SIG-M5 (cell line): ENCODE results near the gene IDUA.
"Not testable (repeated sequence)": the region's sequence is repeated elsewhere in the genome, so short reads cannot be mapped to it uniquely, and the experiment has no call there.

ENCODE experiments used
- DNase-seq: peaks from one replicate; lab custom pipeline; 2025; lab: John Stamatoyannopoulos, UW

IDUA gene

GRCh38 chr4:1046581-1047011 lies 59.8 kb downstream of the IDUA start:
- DNase-seq: not testable (repeated sequence)

GRCh38 chr4:1047106-1047975 lies 60.5 kb downstream of the IDUA start:
- no peak for DNase-seq

DNA sequence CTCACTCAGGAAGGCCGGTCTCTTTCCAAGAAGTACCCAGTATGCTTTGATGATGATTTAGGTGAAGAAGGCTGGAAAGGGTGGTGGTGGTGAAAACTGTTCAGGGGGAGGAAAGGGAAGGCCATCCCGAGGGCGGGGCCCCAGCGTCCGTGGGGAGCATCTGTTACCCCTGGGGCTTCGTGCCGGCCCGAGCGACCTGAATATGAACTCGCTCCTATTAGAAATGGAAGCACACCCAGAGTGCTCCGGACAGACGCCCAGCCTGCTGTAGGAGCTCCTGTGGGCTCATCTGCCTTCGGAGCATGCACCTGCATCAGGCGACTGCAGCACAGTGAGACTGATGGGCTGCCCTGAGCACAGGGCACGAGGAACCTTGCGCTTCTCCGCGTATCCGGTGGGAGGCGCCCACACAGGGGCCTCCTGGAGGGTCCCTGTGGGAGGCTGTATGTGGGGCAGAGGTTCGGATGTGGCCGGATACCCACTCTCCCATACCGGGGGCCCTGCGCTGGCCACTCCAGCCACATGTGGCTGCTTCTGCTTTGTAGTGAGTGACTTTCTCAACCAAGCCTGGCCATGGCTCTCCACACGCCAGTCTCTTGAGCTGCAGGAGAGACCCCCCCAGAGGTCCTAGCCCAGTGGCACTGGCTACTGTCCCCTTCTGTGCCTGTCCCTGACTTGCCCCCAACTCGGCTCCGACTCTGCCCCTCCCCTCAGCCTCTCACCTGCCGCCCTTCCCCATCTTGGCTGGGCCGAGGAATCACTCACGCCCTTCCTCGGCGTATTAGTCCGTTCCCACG lies 61.3 kb downstream of the IDUA start:
- no peak for DNase-seq

DNA sequence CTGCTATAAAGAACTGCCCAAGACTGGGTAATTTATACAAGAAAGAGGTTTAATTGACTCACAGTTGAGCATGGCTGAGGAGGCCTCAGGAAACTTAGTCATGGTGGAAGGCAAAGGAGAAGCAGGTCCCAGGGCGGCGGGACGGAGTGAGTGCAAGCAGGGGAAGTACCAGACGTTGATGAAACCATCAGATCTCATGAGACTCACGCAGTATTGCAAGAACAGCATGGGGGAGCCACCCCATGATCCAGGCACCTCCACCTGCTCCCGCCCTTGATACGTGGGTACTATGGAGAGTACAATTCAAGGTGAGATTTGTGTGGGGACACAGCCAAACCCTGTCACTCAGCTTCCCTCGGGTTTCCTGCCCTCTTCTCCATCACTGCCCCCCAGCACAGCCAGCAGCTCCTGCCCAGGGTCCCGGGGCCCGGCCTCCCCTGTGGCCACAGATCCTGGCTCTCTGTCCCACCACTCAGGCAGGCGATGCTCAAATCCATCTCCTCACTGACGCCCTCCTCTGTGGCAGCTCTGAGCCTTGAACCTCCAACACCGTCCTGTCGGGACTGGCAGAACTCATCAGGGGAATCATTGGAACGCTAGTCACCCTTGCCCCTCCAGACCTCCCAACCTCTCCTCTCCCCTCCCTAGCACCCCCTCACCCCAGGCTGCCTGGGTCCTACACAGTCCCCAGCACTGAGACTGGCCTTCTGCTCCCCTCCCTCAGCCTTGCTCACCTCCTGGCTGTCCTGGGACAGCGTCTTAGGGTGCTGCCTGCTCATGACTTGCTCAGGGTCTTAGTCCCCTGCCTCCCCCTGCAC lies 62.1 kb downstream of the IDUA start:
- no peak for DNase-seq

DNA sequence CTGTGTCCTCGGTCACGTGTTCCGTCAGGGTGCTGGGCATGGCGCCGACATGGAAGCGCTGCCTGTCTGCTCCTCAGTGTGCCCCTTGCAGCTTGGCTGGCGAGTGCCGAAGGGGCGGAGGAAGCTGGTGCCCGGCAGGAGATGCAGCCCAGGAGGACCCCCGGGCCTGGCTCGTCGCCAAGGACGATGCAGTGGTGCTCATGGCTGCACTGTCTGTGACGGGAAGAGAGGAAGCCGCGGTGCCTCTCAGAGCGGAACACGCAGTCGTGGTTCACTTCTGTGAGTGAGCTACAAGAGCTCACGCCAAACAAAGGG lies 62.7 kb downstream of the IDUA start:
- DNase-seq: no peak

GRCh38 chr4:1050486-1051213 lies 63.8 kb downstream of the IDUA start:
- no peak for DNase-seq

- DNase-seq: no peak
Measured at GRCh38 chr4:1051472-1051871, 64.6 kb downstream of the IDUA start.

GRCh38 chr4:1052231-1052671 lies 65.4 kb downstream of the IDUA start:
- no peak for DNase-seq

- no peak for DNase-seq
Measured at GRCh38 chr4:1053080-1053661, 66.3 kb downstream of the IDUA start.

GRCh38 chr4:1053891-1054290 lies 67.0 kb downstream of the IDUA start:
- DNase-seq: not testable (repeated sequence)
